Mucosa of descending colon (tissue), 3 donors: ENCODE data around the gene PLEKHG3. TPM values are rescaled to one million over a fixed set of nuclear protein-coding genes. Genes with fewer than 3 reads are reported as not detected.
"Not testable (repeated sequence)": the region's sequence is repeated elsewhere in the genome, so short reads cannot be mapped to it uniquely, and the experiment has no call there.

Experiments
- ATAC-seq: fragments of 200-7000 bp; cut with Tn5 transposase; one replicate; pipeline ENCODE4 v1.9.1; 2020; ENCODE audit warnings: mild to moderate bottlenecking, moderate library complexity
- DNase-seq, 3 donors: peaks; one replicate each; pipeline ENCODE4 v3.0.0-alpha.2; 2020
- H3K36me3 ChIP-seq: fragments of 200-600 bp; one replicate; pipeline ENCODE4 v1.8.0; 2021; ENCODE audit warnings: low read depth, mild to moderate bottlenecking
- H3K4me1 ChIP-seq: fragments of 200-600 bp; one replicate; pipeline ENCODE4 v1.8.0; 2021; ENCODE audit warnings: low read depth, mild to moderate bottlenecking
- H3K4me3 ChIP-seq: fragments of 200-600 bp; one replicate; pipeline ENCODE4 v1.8.0; 2021; ENCODE audit warnings: mild to moderate bottlenecking
- H3K9me3 ChIP-seq: fragments of 200-600 bp; one replicate; pipeline ENCODE4 v1.8.0; 2021; ENCODE audit warnings: mild to moderate bottlenecking
- intact Hi-C, 2 donors: fragments of 100-400 bp; cut with DNase I in 1 of 2; cut with micrococcal nuclease in 1 of 2; formaldehyde crosslinking; loops; one replicate each; pipeline versions ENCODE4 v1.11.0 to v1.11.1; 2022; cut with DNase I, micrococcal nuclease
- long read RNA-seq, 2 donors: library from polyadenylated mRNA; unstranded; transcript quantifications; one replicate each; pipeline ENCODE4 v2.0.0, GENCODE V29; 2019 to 2021
- total RNA-seq, 3 donors: library from RNA; stranded (reverse); fragmentation: NEBNext Ultra II Directional in 2 of 3; extraction: Animal tissue kit (Norgen Biotek cat#: 25700) in 2 of 3; gene quantifications; one replicate each; pipeline versions ENCODE4 v1.2.1 to v1.2.4, GENCODE V29; 2021 to 2023
- TF ChIP-seq, protein P1 (sequence below): fragments of 200-600 bp; IDR thresholded peaks from one replicate; pipeline ENCODE4 v1.8.0; 2022; ENCODE audit warnings: antibody characterized with exemption, mild to moderate bottlenecking
- donor health status: DM: no; HTN: no; CAD: no; lungs with moderate emphysema.
- donor health status: DM: no; HTN: no; CAD: no.
- donor health status: DM: no; HTN: yes; CAD: no.

The PLEKHG3 gene
- 10 to 100 TPM; 72.0 to 96.6 (median 91.4) TPM for total RNA-seq
- long read RNA-seq, donor 1, full-length matches to known transcripts, result 8 of 55 reads
- long read RNA-seq, donor 1, partial matches to known transcripts, result 32 of 55 reads
- long read RNA-seq, donor 1, other reads (novel, unspliced or antisense), result 15 of 55 reads
- long read RNA-seq, donor 2, full-length matches to known transcripts, result 3 of 11 reads
- long read RNA-seq, donor 2, partial matches to known transcripts, result 4 of 11 reads
- long read RNA-seq, donor 2, other reads (novel, unspliced or antisense), result 4 of 11 reads

DNA sequence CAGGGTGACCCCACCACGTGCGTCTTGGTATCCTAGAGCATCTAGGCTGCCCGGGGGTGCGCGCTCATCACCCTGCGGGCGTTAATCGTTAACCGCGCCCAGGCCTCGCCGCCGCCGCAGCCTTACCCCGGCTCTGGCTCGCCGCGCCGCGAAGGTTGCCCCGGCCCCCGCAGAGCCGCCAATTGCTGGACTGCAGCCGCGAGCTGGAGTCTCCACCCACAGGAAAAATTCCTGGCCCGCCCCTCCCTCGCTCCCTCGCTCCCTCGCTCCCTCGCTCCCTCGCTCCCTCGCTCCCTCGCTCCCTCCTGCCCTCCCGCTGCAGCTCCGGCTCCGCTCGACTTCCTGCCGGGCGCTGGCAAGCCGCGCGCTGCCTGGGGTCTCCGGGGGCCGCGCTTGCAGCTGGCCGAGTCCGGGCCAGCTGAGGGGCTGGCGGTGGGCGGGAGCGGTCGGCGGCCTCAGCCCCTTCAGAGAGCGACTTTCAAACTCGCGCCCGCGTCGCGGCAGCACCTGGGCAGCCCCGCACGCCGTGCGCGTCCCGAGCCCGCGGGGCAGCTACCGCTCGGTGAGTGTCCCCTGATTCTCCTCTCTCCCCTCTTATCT lies at the start of gene PLEKHG3:
PLEKHG3 (plus strand) TSS at position 282 of the 600 bp plus-strand sequence. CDS start 23,208 bp downstream, outside the sequence.
- Histone ChIP-seq H3K36me3 (no peaks in the 10 kb centered on the region), H3K4me1 (peaks cover 43% of the 10 kb centered on the region), H3K9me3 (no peaks in the 10 kb centered on the region), H3K4me3 (peak within 1 kb of the TSS; percentile 73)
- ATAC-seq (peak; percentile 76), DNase-seq (peak; percentile 84 to 93 (median 90))
- intact Hi-C loops, result no loop called here
- TF ChIP-seq, protein P1, sequence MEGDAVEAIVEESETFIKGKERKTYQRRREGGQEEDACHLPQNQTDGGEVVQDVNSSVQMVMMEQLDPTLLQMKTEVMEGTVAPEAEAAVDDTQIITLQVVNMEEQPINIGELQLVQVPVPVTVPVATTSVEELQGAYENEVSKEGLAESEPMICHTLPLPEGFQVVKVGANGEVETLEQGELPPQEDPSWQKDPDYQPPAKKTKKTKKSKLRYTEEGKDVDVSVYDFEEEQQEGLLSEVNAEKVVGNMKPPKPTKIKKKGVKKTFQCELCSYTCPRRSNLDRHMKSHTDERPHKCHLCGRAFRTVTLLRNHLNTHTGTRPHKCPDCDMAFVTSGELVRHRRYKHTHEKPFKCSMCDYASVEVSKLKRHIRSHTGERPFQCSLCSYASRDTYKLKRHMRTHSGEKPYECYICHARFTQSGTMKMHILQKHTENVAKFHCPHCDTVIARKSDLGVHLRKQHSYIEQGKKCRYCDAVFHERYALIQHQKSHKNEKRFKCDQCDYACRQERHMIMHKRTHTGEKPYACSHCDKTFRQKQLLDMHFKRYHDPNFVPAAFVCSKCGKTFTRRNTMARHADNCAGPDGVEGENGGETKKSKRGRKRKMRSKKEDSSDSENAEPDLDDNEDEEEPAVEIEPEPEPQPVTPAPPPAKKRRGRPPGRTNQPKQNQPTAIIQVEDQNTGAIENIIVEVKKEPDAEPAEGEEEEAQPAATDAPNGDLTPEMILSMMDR, result no peak

DNA sequence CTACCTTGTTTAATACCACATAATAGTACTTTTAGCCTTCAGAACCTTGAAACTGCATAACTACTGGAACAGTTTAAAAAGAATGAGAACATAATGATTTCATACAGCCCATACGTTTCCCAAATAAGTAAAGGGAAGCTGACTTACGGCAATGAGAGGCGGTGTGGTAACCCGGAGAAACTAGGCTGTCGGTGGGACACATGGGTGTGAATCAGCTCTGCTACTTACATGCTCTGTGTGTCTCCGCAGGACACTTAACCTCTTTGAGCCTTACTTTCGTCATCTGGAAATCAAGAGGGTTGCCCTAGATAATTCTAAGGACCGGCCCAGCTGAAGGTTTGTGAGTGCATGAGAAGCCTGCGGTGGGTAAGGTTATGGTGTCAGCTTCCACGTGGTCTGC lies 49.3 kb upstream of the PLEKHG3 start:
- Histone ChIP-seq H3K36me3 (no peaks in the 10 kb centered on the region), H3K4me1 (no peaks in the 10 kb centered on the region), H3K4me3 (no peak overlapping the region), H3K9me3 (no peaks in the 10 kb centered on the region)
- ATAC-seq, result peak; percentile 29
- intact Hi-C loops, result no loop called here
- TF ChIP-seq, protein P1, result no peak
- DNase-seq, result no peak

- TF ChIP-seq, protein P1, result no peak
- H3K9me3 ChIP-seq, result no peaks in the 10 kb centered on the region
- H3K4me1 ChIP-seq, result no peaks in the 10 kb centered on the region
- no peak for DNase-seq
- H3K4me3 ChIP-seq, result no peak overlapping the region
- intact Hi-C loops, result no loop called here
- H3K36me3 ChIP-seq, result no peaks in the 10 kb centered on the region
- ATAC-seq, result no peak
These were observed 47.2 kb upstream of the PLEKHG3 start for GRCh38 chr14:64656986-64657385.

GRCh38 chr14:64658201-64658600 lies 46.0 kb upstream of the PLEKHG3 start:
- ATAC-seq, result no peak
- TF ChIP-seq, protein P1, result no peak

DNA sequence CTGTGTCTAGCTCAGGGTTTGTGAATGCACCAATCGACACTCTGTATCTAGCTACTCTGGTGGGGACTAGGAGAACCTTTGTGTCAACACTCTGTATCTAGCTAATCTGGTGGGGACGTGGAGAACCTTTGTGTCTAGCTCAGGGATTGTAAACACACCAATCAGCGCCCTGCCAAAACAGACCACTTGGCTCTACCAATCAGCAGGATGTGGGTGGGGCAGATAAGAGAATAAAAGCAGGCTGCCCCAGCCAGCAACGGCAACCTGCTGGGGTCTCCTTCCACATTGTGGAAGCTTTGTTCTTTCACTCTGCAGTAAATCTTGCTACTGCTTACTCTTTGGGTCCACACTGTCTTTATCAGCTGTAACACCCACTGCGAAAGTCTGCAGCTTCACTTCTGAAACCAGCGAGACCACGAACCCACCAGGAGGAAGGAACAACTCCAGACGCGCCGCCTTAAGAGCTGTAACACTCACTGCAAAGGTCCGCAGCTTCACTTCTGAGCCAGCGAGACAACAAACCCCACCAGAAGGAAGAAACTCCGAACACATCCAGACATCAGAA lies 45.4 kb upstream of the PLEKHG3 start:
- H3K4me1 ChIP-seq, H3K4me3 ChIP-seq, intact Hi-C loops, DNase-seq, H3K36me3 ChIP-seq, ATAC-seq, H3K9me3 ChIP-seq: not testable (repeated sequence)

More at GRCh38 chr14:64658201-64658600, 46.0 kb upstream of the PLEKHG3 start:
- no peak overlapping the region for H3K4me3 ChIP-seq
- H3K9me3 ChIP-seq, result no peaks in the 10 kb centered on the region
- no peaks in the 10 kb centered on the region for H3K4me1 ChIP-seq
- no peak for DNase-seq
- intact Hi-C loops, result no loop called here
- no peaks in the 10 kb centered on the region for H3K36me3 ChIP-seq

DNA sequence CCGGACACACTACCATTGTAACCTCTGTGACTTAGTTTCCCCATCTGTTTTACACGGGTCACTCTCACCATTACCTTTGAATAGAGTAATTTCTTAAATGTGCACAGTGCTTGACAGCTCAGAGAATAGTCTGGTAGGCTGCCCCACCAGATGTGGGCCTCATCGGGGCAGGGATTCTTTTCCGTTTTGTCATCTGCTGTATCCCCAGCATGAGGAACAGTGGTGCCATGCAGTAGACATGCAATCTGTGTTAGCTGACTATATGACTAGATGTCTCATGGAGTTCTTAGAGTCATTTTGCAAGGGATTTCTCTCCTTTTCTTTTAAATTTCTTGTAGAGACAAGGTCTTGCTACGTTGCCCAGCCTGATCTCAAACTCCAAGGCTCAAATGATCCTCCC lies 44.9 kb upstream of the PLEKHG3 start:
- intact Hi-C loops, result no loop called here

More for the DNA sequence above, 44.9 kb upstream of the PLEKHG3 start:
- TF ChIP-seq, protein P1, result no peak
- H3K4me3 ChIP-seq, result no peak overlapping the region
- H3K4me1 ChIP-seq, result no peaks in the 10 kb centered on the region
- H3K36me3 ChIP-seq, result no peaks in the 10 kb centered on the region
- no peaks in the 10 kb centered on the region for H3K9me3 ChIP-seq
- DNase-seq, result no peak
- ATAC-seq, result no peak
